Neural cell (in vitro differentiated cells): Measurements from ENCODE around the gene KCNK6. TPM values are rescaled to one million over a fixed set of nuclear protein-coding genes. Genes with fewer than 3 reads are reported as not detected.

Experiments
- H2AFZ ChIP-seq: fragments of 200-600, 300-800 bp; sonication (generic), shearing (Covaris generic); 2 replicates; pipeline ENCODE4 v1.6.0; 2014; ENCODE audit warnings: low read depth, mild to moderate bottlenecking, antibody characterized with exemption, low read length, moderate library complexity
- H3F3A ChIP-seq: fragments of 200-600 bp; shearing (Covaris generic); 2 replicates; pipeline ENCODE4 v1.6.1; 2016; ENCODE audit warnings: mild to moderate bottlenecking, moderate library complexity, mixed read lengths, antibody characterized with exemption, low read length; ENCODE audit not compliant: insufficient read depth, poor library complexity, severe bottlenecking
- H3K27ac ChIP-seq: fragments of 200-600, 300-800 bp; sonication (generic), shearing (Covaris generic); 2 replicates; pipeline ENCODE4 v1.5.1; 2014; ENCODE audit warnings: mild to moderate bottlenecking, low read length, moderate library complexity
- H3K27me3 ChIP-seq: fragments of 300-800, 200-600 bp; sonication (generic), shearing (Covaris generic); 2 replicates; pipeline ENCODE4 v1.6.0; 2014; ENCODE audit warnings: mild to moderate bottlenecking, low read depth, low read length, moderate library complexity; ENCODE audit not compliant: insufficient read depth
- H3K36me3 ChIP-seq: fragments of 300-800, 200-600 bp; sonication (generic), shearing (Covaris generic); 2 replicates; pipeline ENCODE4 v1.5.1; 2014; ENCODE audit warnings: mild to moderate bottlenecking, antibody characterized with exemption, low read length, moderate library complexity; ENCODE audit not compliant: insufficient read depth
- H3K4me2 ChIP-seq: fragments of 300-800, 200-600 bp; sonication (generic), shearing (Covaris generic); 2 replicates; pipeline ENCODE4 v1.6.0; 2014; ENCODE audit warnings: mild to moderate bottlenecking, low read length
- H3K4me3 ChIP-seq: fragments of 300-800, 200-600 bp; sonication (generic), shearing (Covaris generic); 2 replicates; pipeline ENCODE4 v1.5.1; 2014; ENCODE audit warnings: mild to moderate bottlenecking, low read length, moderate library complexity
- H3K79me2 ChIP-seq: fragments of 200-600 bp; shearing (Covaris generic); replicated peaks from 2 replicates; pipeline ENCODE4 v1.6.0; 2014; ENCODE audit warnings: mild to moderate bottlenecking, low read length, moderate library complexity; ENCODE audit not compliant: insufficient read depth
- H3K9ac ChIP-seq: fragments of 300-800, 200-600 bp; sonication (generic), shearing (Covaris generic); 2 replicates; pipeline ENCODE4 v1.6.1; 2016; ENCODE audit warnings: mild to moderate bottlenecking, low read length, mixed read lengths
- H3K9me2 ChIP-seq: fragments of 200-600 bp; shearing (Covaris generic); 2 replicates; pipeline ENCODE4 v1.6.1; 2016; ENCODE audit warnings: mild to moderate bottlenecking, low read length, mixed read lengths; ENCODE audit not compliant: insufficient read depth
- H3K9me3 ChIP-seq: fragments of 200-600, 300-800 bp; sonication (generic), shearing (Covaris generic); 2 replicates; pipeline ENCODE4 v1.6.1; 2016; ENCODE audit warnings: mild to moderate bottlenecking, mixed run types, low read length, moderate library complexity, mixed read lengths
- H4K20me1 ChIP-seq: fragments of 200-600 bp; shearing (Covaris generic); 2 replicates; pipeline ENCODE4 v1.6.1; 2016; ENCODE audit warnings: mild to moderate bottlenecking, mixed run types; ENCODE audit not compliant: insufficient read depth
- EP300 ChIP-seq: fragments of 450-650 bp; conservative IDR thresholded peaks from 2 replicates; pipeline ENCODE4 v1.6.1; 2014; ENCODE audit warnings: antibody characterized with exemption, mild to moderate bottlenecking, moderate library complexity; ENCODE audit not compliant: poor library complexity, severe bottlenecking
- EZH2 ChIP-seq: fragments of 200-600, 300-800 bp; shearing (Covaris generic), sonication (generic); IDR thresholded peaks from 2 replicates; pipeline ENCODE4 v1.6.1; 2014; ENCODE audit warnings: antibody characterized with exemption, low read length, borderline replicate concordance, mild to moderate bottlenecking; ENCODE audit not compliant: insufficient read depth, poor library complexity, severe bottlenecking
- MXI1 ChIP-seq: fragments of 450-650 bp; conservative IDR thresholded peaks from 2 replicates; pipeline ENCODE4 v1.6.1; 2014; ENCODE audit warnings: antibody characterized with exemption, mild to moderate bottlenecking; ENCODE audit not compliant: poor library complexity, severe bottlenecking
- POLR2AphosphoS5 ChIP-seq: IDR thresholded peaks from 2 replicates; pipeline ENCODE4 v1.6.1; 2012
- RAD21 ChIP-seq: fragments of 450-650 bp; conservative IDR thresholded peaks from 2 replicates; pipeline ENCODE4 v1.6.1; 2014; ENCODE audit warnings: antibody characterized with exemption, mild to moderate bottlenecking, moderate library complexity
- REST ChIP-seq: IDR thresholded peaks from 2 replicates; pipeline ENCODE4 v1.6.1; 2012; ENCODE audit warnings: borderline replicate concordance
- SMC3 ChIP-seq: fragments of 450-650 bp; conservative IDR thresholded peaks from 2 replicates; pipeline ENCODE4 v1.6.1; 2014; ENCODE audit warnings: antibody characterized with exemption, mild to moderate bottlenecking, moderate library complexity; ENCODE audit not compliant: poor library complexity
- TAF1 ChIP-seq: IDR thresholded peaks from 2 replicates; pipeline ENCODE4 v1.6.1; 2012; ENCODE audit warnings: low read depth
- polyA plus RNA-seq: library from polyadenylated mRNA; depleted of rRNA; stranded (reverse); fragments of >200 nt; gene quantifications from 2 replicates; pipeline ENCODE4 v1.2.3, GENCODE V29; 2014
- TF ChIP-seq, protein P1 (sequence below): fragments of 450-650 bp; IDR thresholded peaks from 2 replicates; pipeline ENCODE4 v1.5.1; 2014; ENCODE audit warnings: antibody characterized with exemption, mild to moderate bottlenecking, moderate library complexity; ENCODE audit not compliant: poor library complexity, severe bottlenecking

The KCNK6 gene
- polyA plus RNA-seq, 1 donor from 2014 or later = not detected

- H3K79me2 ChIP-seq = no peaks in the 10 kb centered on the region
- H3K4me2 ChIP-seq = no peak overlapping the region
- H4K20me1 ChIP-seq = no peaks in the 10 kb centered on the region
- H3K36me3 ChIP-seq = no peaks in the 10 kb centered on the region
- H3K27me3 ChIP-seq = peaks cover 23% of the 10 kb centered on the region
- H3K9ac ChIP-seq = no peak overlapping the region
- no peak overlapping the region for H3K4me3 ChIP-seq
- no peak overlapping the region for H2AFZ ChIP-seq
- H3K9me2 ChIP-seq = no peaks in the 10 kb centered on the region
- H3K9me3 ChIP-seq = no peaks in the 10 kb centered on the region
- H3F3A ChIP-seq = no peaks in the 10 kb centered on the region
- TF ChIP-seq SMC3 = no peak
- no peak for TF ChIP-seq MXI1
- no peak overlapping the region for H3K27ac ChIP-seq
Measured at GRCh38 chr19:38360351-38360750, 40.7 kb downstream of the KCNK6 start.

DNA sequence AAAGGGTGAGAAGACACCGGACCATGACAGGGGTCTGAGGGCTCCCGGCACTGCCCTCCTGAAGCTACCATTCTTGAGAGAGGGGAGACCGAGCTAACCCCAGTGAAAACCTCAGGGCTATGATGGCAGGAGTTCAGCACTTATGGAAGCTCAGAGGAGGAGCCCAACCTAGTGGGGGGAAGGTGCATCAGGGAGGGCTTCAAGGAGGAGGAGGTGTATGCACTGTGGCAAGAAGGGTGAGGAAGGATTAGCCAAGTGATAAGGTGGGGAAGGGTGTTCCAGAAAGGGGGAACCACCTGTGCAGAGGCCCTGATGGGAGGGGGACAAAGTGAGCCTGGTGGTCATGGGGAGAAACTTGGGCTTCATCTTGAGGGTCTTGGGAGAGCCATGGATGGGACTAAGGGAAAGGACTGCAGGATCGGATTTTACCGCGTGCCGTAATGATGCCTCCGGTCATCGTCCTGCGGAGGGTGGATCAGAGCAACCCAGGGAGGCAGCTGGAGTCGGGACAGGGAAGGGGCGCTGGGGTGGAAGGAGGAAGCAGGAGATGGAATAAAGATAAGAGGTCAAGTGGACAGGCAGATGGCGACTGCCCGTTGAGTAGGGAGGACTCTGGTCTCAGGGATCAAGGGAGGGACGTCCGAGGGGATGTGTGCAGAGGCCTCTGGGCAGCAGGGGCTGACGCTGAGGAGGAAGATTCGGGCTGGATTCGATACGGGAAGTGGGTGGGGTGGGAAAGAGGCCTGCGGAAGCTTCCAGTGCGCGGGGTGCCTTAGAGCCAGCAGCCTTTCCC lies 41.4 kb downstream of the KCNK6 start:
- H3K36me3 ChIP-seq = no peaks in the 10 kb centered on the region
- H3K27me3 ChIP-seq = peaks cover 23% of the 10 kb centered on the region
- H3K9ac ChIP-seq = peak overlapping the region; percentile 53
- H3K4me2 ChIP-seq = no peak overlapping the region
- H2AFZ ChIP-seq = no peak overlapping the region
- no peak for TF ChIP-seq EP300
- TF ChIP-seq, protein P1, sequence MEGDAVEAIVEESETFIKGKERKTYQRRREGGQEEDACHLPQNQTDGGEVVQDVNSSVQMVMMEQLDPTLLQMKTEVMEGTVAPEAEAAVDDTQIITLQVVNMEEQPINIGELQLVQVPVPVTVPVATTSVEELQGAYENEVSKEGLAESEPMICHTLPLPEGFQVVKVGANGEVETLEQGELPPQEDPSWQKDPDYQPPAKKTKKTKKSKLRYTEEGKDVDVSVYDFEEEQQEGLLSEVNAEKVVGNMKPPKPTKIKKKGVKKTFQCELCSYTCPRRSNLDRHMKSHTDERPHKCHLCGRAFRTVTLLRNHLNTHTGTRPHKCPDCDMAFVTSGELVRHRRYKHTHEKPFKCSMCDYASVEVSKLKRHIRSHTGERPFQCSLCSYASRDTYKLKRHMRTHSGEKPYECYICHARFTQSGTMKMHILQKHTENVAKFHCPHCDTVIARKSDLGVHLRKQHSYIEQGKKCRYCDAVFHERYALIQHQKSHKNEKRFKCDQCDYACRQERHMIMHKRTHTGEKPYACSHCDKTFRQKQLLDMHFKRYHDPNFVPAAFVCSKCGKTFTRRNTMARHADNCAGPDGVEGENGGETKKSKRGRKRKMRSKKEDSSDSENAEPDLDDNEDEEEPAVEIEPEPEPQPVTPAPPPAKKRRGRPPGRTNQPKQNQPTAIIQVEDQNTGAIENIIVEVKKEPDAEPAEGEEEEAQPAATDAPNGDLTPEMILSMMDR = no peak
- TF ChIP-seq POLR2AphosphoS5 = no peak
- no peak for TF ChIP-seq MXI1
- no peak for TF ChIP-seq EZH2
- TF ChIP-seq SMC3 = no peak
- TF ChIP-seq REST = no peak
- no peak for TF ChIP-seq TAF1
- no peak for TF ChIP-seq RAD21
- peak overlapping the region; percentile 88 for H3K4me3 ChIP-seq
- H3K9me3 ChIP-seq = no peaks in the 10 kb centered on the region
- H3K27ac ChIP-seq = no peak overlapping the region
- H4K20me1 ChIP-seq = no peaks in the 10 kb centered on the region
- H3K9me2 ChIP-seq = no peaks in the 10 kb centered on the region
- no peaks in the 10 kb centered on the region for H3K79me2 ChIP-seq
- H3F3A ChIP-seq = no peaks in the 10 kb centered on the region
